ENCODE measurements around the gene CD22. TPM values are rescaled to one million over a fixed set of nuclear protein-coding genes. Genes with fewer than 3 reads are reported as not detected.

Gene CD22
- total and polyA plus RNA-seq, 2 of the 13 experiments (the other 11 are each of a cell fraction or from before 2014, with no cell fraction given) = 0.71 to 1.7 TPM

Small RNAs within 50 kb of the gene (microRNA-seq; reads per million reads assigned to microRNA genes)
- not detected for gene MIR5196

Other genes with a start within 250 kb of the CD22 start
- not detected in 2 replicates for gene FXYD3, start 213.4 kb upstream of the CD22 start, total RNA-seq (2016; rRNA removed; fragmentation: Illumina TruSeq; extraction: Trizol)
- gene FXYD3, start 213.4 kb upstream of the CD22 start, polyA plus RNA-seq (2011; rRNA removed) = 4.9 and 5.5 TPM in 2 replicates
- not detected in 2 replicates for gene LGI4, start 194.1 kb upstream of the CD22 start, total RNA-seq (2016; rRNA removed; fragmentation: Illumina TruSeq; extraction: Trizol)
- gene LGI4, start 194.1 kb upstream of the CD22 start, polyA plus RNA-seq (2011; rRNA removed) = 2.8 and 4.2 TPM in 2 replicates
- gene FXYD1, start 190.4 kb upstream of the CD22 start, total RNA-seq (2016; rRNA removed; fragmentation: Illumina TruSeq; extraction: Trizol) = not detected in 2 replicates
- 27.0 and 31.2 TPM in 2 replicates for gene FXYD1, start 190.4 kb upstream of the CD22 start, polyA plus RNA-seq (2011; rRNA removed)
- gene FXYD7, start 185.9 kb upstream of the CD22 start, total RNA-seq (2016; rRNA removed; fragmentation: Illumina TruSeq; extraction: Trizol) = not detected in 2 replicates
- 0.17 and 0.55 TPM in 2 replicates for gene FXYD7, start 185.9 kb upstream of the CD22 start, polyA plus RNA-seq (2011; rRNA removed)
- gene FXYD5, start 174.5 kb upstream of the CD22 start, total RNA-seq (2016; rRNA removed; fragmentation: Illumina TruSeq; extraction: Trizol) = not detected in 2 replicates
- 0.65 and 0.91 TPM in 2 replicates for gene FXYD5, start 174.5 kb upstream of the CD22 start, polyA plus RNA-seq (2011; rRNA removed)
- gene FAM187B, start 100.4 kb upstream of the CD22 start, total RNA-seq (2016; rRNA removed; fragmentation: Illumina TruSeq; extraction: Trizol) = not detected in 2 replicates
- gene FAM187B, start 100.4 kb upstream of the CD22 start, polyA plus RNA-seq (2011; rRNA removed) = not detected in 2 replicates
- 14.2 and 29.2 TPM in 2 replicates for gene LSR, start 80.2 kb upstream of the CD22 start, total RNA-seq (2016; rRNA removed; fragmentation: Illumina TruSeq; extraction: Trizol)
- 79.2 and 111 TPM in 2 replicates for gene LSR, start 80.2 kb upstream of the CD22 start, polyA plus RNA-seq (2011; rRNA removed)
- gene USF2, start 60.2 kb upstream of the CD22 start, total RNA-seq (2016; rRNA removed; fragmentation: Illumina TruSeq; extraction: Trizol) = 44.8 and 54.9 TPM in 2 replicates
- 94.9 and 106 TPM in 2 replicates for gene USF2, start 60.2 kb upstream of the CD22 start, polyA plus RNA-seq (2011; rRNA removed)
- gene HAMP, start 46.7 kb upstream of the CD22 start, total RNA-seq (2016; rRNA removed; fragmentation: Illumina TruSeq; extraction: Trizol) = 25.7 and 47.6 TPM in 2 replicates
- 36.1 and 73.0 TPM in 2 replicates for gene HAMP, start 46.7 kb upstream of the CD22 start, polyA plus RNA-seq (2011; rRNA removed)
- 0.80 and 1.3 TPM in 2 replicates for gene MAG, start 37.0 kb upstream of the CD22 start, total RNA-seq (2016; rRNA removed; fragmentation: Illumina TruSeq; extraction: Trizol)
- 0.17 and 0.20 TPM in 2 replicates for gene MAG, start 37.0 kb upstream of the CD22 start, polyA plus RNA-seq (2011; rRNA removed)
- gene FFAR1, start 18.7 kb downstream of the CD22 start, total RNA-seq (2016; rRNA removed; fragmentation: Illumina TruSeq; extraction: Trizol) = not detected in 2 replicates
- not detected in 2 replicates for gene FFAR1, start 18.7 kb downstream of the CD22 start, polyA plus RNA-seq (2011; rRNA removed)
- not detected in 2 replicates for gene FFAR3, start 29.3 kb downstream of the CD22 start, total RNA-seq (2016; rRNA removed; fragmentation: Illumina TruSeq; extraction: Trizol)
- not detected in 2 replicates for gene FFAR3, start 29.3 kb downstream of the CD22 start, polyA plus RNA-seq (2011; rRNA removed)
- not detected in 2 replicates for gene GPR42, start 41.9 kb downstream of the CD22 start, total RNA-seq (2016; rRNA removed; fragmentation: Illumina TruSeq; extraction: Trizol)
- not detected in 2 replicates for gene GPR42, start 41.9 kb downstream of the CD22 start, polyA plus RNA-seq (2011; rRNA removed)
- not detected in 2 replicates for gene FFAR2, start 119.1 kb downstream of the CD22 start, total RNA-seq (2016; rRNA removed; fragmentation: Illumina TruSeq; extraction: Trizol)
- gene FFAR2, start 119.1 kb downstream of the CD22 start, polyA plus RNA-seq (2011; rRNA removed) = 0.12 and 0.30 TPM in 2 replicates
- gene KRTDAP, start 161.3 kb downstream of the CD22 start, total RNA-seq (2016; rRNA removed; fragmentation: Illumina TruSeq; extraction: Trizol) = 0.86 TPM in 1 of 2 replicates, not detected in the other
- gene KRTDAP, start 161.3 kb downstream of the CD22 start, polyA plus RNA-seq (2011; rRNA removed) = 0.67 and 1.5 TPM in 2 replicates
- 57.0 and 57.1 TPM in 2 replicates for gene DMKN, start 184.5 kb downstream of the CD22 start, total RNA-seq (2016; rRNA removed; fragmentation: Illumina TruSeq; extraction: Trizol)
- 50.8 and 71.8 TPM in 2 replicates for gene DMKN, start 184.5 kb downstream of the CD22 start, polyA plus RNA-seq (2011; rRNA removed)
- not detected in 2 replicates for gene SBSN, start 199.1 kb downstream of the CD22 start, total RNA-seq (2016; rRNA removed; fragmentation: Illumina TruSeq; extraction: Trizol)
- gene SBSN, start 199.1 kb downstream of the CD22 start, polyA plus RNA-seq (2011; rRNA removed) = not detected in 2 replicates
- not detected in 2 replicates for gene GAPDHS, start 204.3 kb downstream of the CD22 start, total RNA-seq (2016; rRNA removed; fragmentation: Illumina TruSeq; extraction: Trizol)
- 0.09 TPM in 1 of 2 replicates, not detected in the other for gene GAPDHS, start 204.3 kb downstream of the CD22 start, polyA plus RNA-seq (2011; rRNA removed)
- 85.8 and 141 TPM in 2 replicates for gene TMEM147, start 216.4 kb downstream of the CD22 start, total RNA-seq (2016; rRNA removed; fragmentation: Illumina TruSeq; extraction: Trizol)
- 176 and 188 TPM in 2 replicates for gene TMEM147, start 216.4 kb downstream of the CD22 start, polyA plus RNA-seq (2011; rRNA removed)
- gene ATP4A, start 234.5 kb downstream of the CD22 start, total RNA-seq (2016; rRNA removed; fragmentation: Illumina TruSeq; extraction: Trizol) = 0.11 TPM in 1 of 2 replicates, not detected in the other
- gene ATP4A, start 234.5 kb downstream of the CD22 start, polyA plus RNA-seq (2011; rRNA removed) = 0.08 and 0.09 TPM in 2 replicates

Data from HepG2 (cell line).